ENCODE measurements around the gene IFT80.

GRCh38 chr3:160224256-160224655 is 174.8 kb downstream of the IFT80 start:
- TF ChIP-seq CTCF (IDR thresholded peaks at IDR 0.05) (no peak), POLR2A (IDR thresholded peaks at IDR 0.05) (no peak)

Data from thyroid gland (tissue), 4 donors.